ENCODE data around the gene ERG.

ERG gene

DNA sequence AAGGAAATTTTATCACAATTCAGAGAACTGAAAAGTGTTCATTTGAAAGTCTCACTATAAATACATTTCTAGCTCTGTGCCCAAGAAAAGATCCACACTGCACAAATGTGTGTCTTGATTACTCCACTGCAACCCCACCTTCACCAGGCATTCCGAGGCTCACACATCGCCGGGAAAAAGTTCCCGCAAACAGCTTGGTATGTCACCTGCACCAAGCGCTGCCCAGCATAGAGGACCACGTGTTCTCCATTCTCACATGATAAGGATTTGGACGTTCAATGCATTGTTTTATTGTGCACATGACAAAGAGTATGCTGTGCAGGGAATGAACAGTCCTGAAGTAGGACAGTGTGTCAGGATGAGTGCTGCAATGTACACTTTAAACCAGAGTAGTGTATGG lies 70.1 kb downstream of the ERG start:
- Histone ChIP-seq H3K36me3 (ENCODE audit: control insufficient read depth, insufficient read depth, low read length) (no peaks in the 10 kb centered on the region), H3K27me3 (ENCODE audit: control insufficient read depth, insufficient read depth, low read length, poor library complexity, severe bottlenecking) (no peaks in the 10 kb centered on the region), H3K4me1 (ENCODE audit: control insufficient read depth, insufficient read depth, low read length) (peaks cover 7% of the 10 kb centered on the region), H3K9me3 (ENCODE audit: control insufficient read depth, low read length) (no peaks in the 10 kb centered on the region), H3K27ac (ENCODE audit: insufficient read depth, low read depth, low read length, poor library complexity, severe bottlenecking) (no peak overlapping the region), H3K4me3 (ENCODE audit: insufficient read depth, low read depth, low read length) (no peak overlapping the region)
- 93 to 94% methylated on average over 7 of the region's 7 CpGs for WGBS, 2 experiments

DNA sequence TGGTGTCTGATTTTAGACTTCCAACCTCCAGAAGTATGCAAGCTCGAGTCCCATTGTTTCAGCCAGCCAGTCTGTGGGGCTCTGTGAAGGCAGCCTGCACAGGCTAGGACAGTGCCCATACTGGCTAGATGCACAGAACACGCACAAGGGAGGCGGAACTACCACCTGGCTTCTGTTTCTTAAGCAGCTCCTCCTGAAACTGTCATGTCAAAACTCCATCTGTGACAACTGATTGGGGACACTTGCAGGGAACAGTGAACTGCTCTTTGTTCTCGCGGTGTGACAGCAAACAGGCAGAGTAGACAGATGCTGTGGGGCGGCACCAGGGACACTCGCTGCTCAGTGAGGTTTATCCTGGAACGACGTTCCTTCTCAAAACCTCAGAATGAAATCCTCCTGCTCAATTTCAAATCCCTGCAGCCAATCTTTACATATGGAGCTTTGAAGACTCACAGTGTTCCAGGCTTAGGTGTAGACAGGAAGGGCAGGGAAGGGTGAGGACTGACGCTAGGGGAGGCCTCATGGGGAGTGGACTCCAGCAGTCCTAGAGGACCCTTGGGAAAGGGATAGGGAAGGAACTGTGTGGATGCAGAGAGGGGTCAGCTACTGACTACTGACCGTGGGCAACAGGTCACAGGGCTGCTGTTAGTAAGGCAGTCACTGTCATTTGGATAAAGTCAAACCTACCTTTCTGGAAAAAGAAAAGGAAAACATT lies 73.8 kb downstream of the ERG start:
- Histone ChIP-seq H3K4me1 (ENCODE audit: control insufficient read depth, insufficient read depth, low read length) (peaks cover 7% of the 10 kb centered on the region), H3K9me3 (ENCODE audit: control insufficient read depth, low read length) (no peaks in the 10 kb centered on the region), H3K27me3 (ENCODE audit: control insufficient read depth, insufficient read depth, low read length, poor library complexity, severe bottlenecking) (no peaks in the 10 kb centered on the region), H3K36me3 (ENCODE audit: control insufficient read depth, insufficient read depth, low read length) (no peaks in the 10 kb centered on the region), H3K27ac (ENCODE audit: insufficient read depth, low read depth, low read length, poor library complexity, severe bottlenecking) (no peak overlapping the region), H3K4me3 (ENCODE audit: insufficient read depth, low read depth, low read length) (no peak overlapping the region)
- 86 to 88% methylated on average over 11 of the region's 11 CpGs for WGBS, 2 experiments

DNA sequence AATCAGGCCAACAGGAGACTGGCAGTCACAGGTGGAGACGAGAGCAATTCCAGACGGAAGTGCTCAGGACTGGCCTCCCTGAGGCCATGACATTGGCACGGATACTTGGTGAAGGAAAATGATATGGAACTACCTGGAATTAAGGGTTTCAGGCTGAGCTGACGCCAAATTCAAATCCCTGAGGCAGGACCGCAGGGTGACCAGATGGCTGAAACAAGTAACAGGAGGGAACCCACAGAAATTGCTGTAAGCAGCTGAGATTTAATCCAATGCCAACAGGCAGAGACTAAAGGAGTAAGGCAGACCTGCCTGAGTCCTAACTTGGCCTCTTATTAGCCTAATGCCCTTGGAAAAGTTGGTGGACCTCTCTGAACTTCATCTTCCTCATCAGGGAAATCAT lies 76.2 kb downstream of the ERG start:
- Histone ChIP-seq H3K4me1 (ENCODE audit: control insufficient read depth, insufficient read depth, low read length) (peaks cover 7% of the 10 kb centered on the region), H3K36me3 (ENCODE audit: control insufficient read depth, insufficient read depth, low read length) (no peaks in the 10 kb centered on the region), H3K27ac (ENCODE audit: insufficient read depth, low read depth, low read length, poor library complexity, severe bottlenecking) (no peak overlapping the region), H3K9me3 (ENCODE audit: control insufficient read depth, low read length) (no peaks in the 10 kb centered on the region), H3K4me3 (ENCODE audit: insufficient read depth, low read depth, low read length) (no peak overlapping the region), H3K27me3 (ENCODE audit: control insufficient read depth, insufficient read depth, low read length, poor library complexity, severe bottlenecking) (no peaks in the 10 kb centered on the region)
- 75 to 76% methylated on average over 5 of the region's 5 CpGs for WGBS, 2 experiments

DNA sequence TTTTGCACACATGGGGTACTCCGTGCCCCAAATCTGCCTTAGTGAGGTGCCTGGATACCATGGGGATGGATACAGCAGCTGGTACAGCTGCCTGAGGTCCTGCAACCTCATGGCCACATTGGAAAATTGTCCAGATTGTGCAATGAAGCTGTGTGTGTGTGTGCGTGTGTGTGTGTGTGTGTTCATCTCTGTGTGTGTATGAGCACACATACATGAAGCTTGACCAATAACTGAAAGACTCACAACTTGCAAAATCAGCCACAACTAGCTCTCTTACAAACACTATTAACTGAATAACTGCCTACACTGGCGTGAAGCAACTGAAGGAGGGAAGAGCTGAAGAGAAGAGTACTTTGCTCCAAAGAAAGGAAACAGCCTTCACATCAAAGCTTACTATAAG lies 78.1 kb downstream of the ERG start:
- Histone ChIP-seq H3K4me3 (ENCODE audit: insufficient read depth, low read depth, low read length) (no peak overlapping the region), H3K9me3 (ENCODE audit: control insufficient read depth, low read length) (no peaks in the 10 kb centered on the region), H3K27me3 (ENCODE audit: control insufficient read depth, insufficient read depth, low read length, poor library complexity, severe bottlenecking) (no peaks in the 10 kb centered on the region), H3K4me1 (ENCODE audit: control insufficient read depth, insufficient read depth, low read length) (peaks cover 7% of the 10 kb centered on the region), H3K27ac (ENCODE audit: insufficient read depth, low read depth, low read length, poor library complexity, severe bottlenecking) (no peak overlapping the region), H3K36me3 (ENCODE audit: control insufficient read depth, insufficient read depth, low read length) (no peaks in the 10 kb centered on the region)
- WGBS, 2 experiments = 93 to 98% methylated on average over 2 to 3 of the region's 3 CpGs

DNA sequence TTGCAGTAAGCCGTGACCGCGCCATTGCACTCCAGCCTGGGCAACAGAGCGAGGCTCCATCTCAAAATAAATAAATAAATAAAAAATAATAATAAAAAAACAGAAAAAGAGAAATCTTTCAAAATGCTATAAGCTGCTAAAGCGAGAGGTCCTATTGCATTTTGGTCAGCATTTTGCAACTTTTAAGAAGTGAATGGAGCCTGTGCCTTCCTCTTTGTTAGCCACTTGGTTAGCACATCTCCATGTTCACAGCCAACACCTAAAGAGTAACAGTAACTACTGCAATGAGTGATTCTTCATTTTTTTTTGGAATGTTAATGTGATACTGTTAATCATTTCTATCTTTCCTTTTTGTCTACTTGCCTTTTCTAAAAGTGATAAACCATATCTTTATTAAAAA lies 80.6 kb downstream of the ERG start:
- H3K27me3 ChIP-seq (ENCODE audit: control insufficient read depth, insufficient read depth, low read length, poor library complexity, severe bottlenecking) = no peaks in the 10 kb centered on the region
- no peak overlapping the region for H3K27ac ChIP-seq (ENCODE audit: insufficient read depth, low read depth, low read length, poor library complexity, severe bottlenecking)
- no peaks in the 10 kb centered on the region for H3K4me1 ChIP-seq (ENCODE audit: control insufficient read depth, insufficient read depth, low read length)
- H3K36me3 ChIP-seq (ENCODE audit: control insufficient read depth, insufficient read depth, low read length) = no peaks in the 10 kb centered on the region
- 92 to 100% methylated on average over 2 to 5 of the region's 5 CpGs for WGBS, 2 experiments
- no peak overlapping the region for H3K4me3 ChIP-seq (ENCODE audit: insufficient read depth, low read depth, low read length)
- H3K9me3 ChIP-seq (ENCODE audit: control insufficient read depth, low read length) = no peaks in the 10 kb centered on the region

DNA sequence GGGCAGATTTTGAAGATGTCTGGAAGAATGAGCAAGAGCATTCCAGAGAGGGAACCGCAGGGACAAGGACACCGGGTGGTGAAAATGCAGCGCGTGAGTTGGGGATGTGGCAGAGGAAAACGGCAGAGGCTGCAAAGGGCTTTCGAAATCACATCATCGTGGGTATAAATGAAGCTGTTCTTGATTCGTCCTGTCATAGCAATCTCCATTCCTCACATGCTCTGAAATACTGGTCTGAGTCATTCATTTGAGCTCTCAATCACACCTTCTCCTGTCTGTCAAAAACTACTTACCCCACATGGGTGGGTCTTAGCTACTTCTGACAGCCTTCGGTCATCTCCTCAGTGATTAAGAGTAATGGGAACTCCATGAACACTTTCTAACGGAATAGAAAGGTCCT lies 81.5 kb downstream of the ERG start:
- no peak overlapping the region for H3K4me3 ChIP-seq (ENCODE audit: insufficient read depth, low read depth, low read length)
- no peaks in the 10 kb centered on the region for H3K27me3 ChIP-seq (ENCODE audit: control insufficient read depth, insufficient read depth, low read length, poor library complexity, severe bottlenecking)
- no peaks in the 10 kb centered on the region for H3K4me1 ChIP-seq (ENCODE audit: control insufficient read depth, insufficient read depth, low read length)
- H3K9me3 ChIP-seq (ENCODE audit: control insufficient read depth, low read length) = no peaks in the 10 kb centered on the region
- WGBS, 2 experiments = 83 to 86% methylated on average over 10 of the region's 10 CpGs
- H3K36me3 ChIP-seq (ENCODE audit: control insufficient read depth, insufficient read depth, low read length) = no peaks in the 10 kb centered on the region
- no peak overlapping the region for H3K27ac ChIP-seq (ENCODE audit: insufficient read depth, low read depth, low read length, poor library complexity, severe bottlenecking)

DNA sequence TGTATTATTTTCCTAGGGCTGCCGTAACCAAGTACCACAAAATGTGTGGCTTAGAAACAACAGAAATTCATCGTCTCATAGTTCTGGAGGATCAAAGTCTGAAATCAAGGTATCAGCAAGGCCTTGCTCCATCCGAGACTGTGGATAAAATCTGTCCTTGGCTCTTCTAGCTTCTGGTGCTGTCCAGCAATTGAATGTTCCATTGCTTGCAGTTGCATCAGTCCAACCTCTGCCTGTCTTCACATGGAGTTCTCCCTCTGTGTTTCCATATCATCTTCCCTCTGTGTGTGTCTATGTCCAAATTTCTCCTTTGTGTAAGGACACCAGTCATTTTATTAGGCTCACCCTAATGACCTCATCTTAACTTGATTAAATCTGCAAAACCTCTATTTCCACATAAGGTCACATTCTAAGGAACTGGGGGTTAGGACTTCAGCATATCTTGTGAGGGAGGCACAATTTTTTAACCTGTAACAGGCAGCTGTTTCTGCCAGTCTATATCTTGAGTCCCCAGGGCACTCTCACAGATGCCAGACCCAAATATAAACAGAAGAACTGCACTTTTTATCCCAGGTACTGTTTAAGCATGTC lies 84.2 kb downstream of the ERG start:
- WGBS, 2 experiments = 94 to 98% methylated on average over 3 of the region's 3 CpGs
- Histone ChIP-seq H3K9me3 (ENCODE audit: control insufficient read depth, low read length) (no peaks in the 10 kb centered on the region), H3K27ac (ENCODE audit: insufficient read depth, low read depth, low read length, poor library complexity, severe bottlenecking) (no peak overlapping the region), H3K4me1 (ENCODE audit: control insufficient read depth, insufficient read depth, low read length) (no peaks in the 10 kb centered on the region), H3K27me3 (ENCODE audit: control insufficient read depth, insufficient read depth, low read length, poor library complexity, severe bottlenecking) (no peaks in the 10 kb centered on the region), H3K36me3 (ENCODE audit: control insufficient read depth, insufficient read depth, low read length) (no peaks in the 10 kb centered on the region), H3K4me3 (ENCODE audit: insufficient read depth, low read depth, low read length) (no peak overlapping the region)

DNA sequence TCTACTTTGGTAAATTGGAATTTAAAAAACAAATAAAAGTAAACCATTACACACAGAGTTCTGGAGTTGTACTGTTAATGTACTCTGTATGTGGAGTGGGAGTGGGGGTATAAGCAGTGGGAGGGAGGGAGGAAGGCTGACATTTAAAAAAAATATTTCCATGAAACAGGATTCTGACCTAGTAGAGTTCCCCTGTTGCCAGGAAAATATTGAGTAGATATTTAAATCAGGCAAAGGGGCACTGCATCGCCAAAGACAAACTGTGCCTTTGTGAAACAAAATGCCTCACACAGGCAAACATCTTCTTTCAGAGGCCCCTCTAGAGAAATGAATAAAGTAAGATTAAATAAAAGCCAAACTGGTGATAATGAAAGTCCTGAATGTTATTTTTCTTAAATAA lies 87.8 kb downstream of the ERG start:
- Histone ChIP-seq H3K36me3 (ENCODE audit: control insufficient read depth, insufficient read depth, low read length) (no peaks in the 10 kb centered on the region), H3K27ac (ENCODE audit: insufficient read depth, low read depth, low read length, poor library complexity, severe bottlenecking) (no peak overlapping the region), H3K9me3 (ENCODE audit: control insufficient read depth, low read length) (no peaks in the 10 kb centered on the region), H3K4me3 (ENCODE audit: insufficient read depth, low read depth, low read length) (no peak overlapping the region), H3K27me3 (ENCODE audit: control insufficient read depth, insufficient read depth, low read length, poor library complexity, severe bottlenecking) (no peaks in the 10 kb centered on the region), H3K4me1 (ENCODE audit: control insufficient read depth, insufficient read depth, low read length) (no peaks in the 10 kb centered on the region)
- 0 to 42% methylated on average over 1 of the region's 1 CpG for WGBS, 2 experiments

DNA sequence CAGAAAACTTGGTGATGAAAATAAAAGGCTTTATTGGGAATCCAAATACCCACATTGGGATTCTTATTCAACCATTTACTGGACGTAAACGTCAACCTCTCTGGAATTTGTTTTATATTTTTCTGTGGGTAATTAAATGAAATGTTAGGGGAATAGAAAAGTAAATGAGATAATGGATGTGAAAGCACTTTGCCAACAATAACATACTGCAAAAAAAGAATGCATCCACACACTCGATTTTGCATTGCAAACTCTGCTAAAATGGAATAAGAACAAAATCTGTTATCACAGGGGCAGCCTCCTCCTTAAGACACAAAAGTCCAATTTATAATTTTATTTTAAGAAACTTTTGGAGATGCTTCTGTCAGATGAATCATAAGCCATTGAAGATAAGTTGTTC lies 88.4 kb downstream of the ERG start:
- no peaks in the 10 kb centered on the region for H3K36me3 ChIP-seq (ENCODE audit: control insufficient read depth, insufficient read depth, low read length)
- no peak overlapping the region for H3K4me3 ChIP-seq (ENCODE audit: insufficient read depth, low read depth, low read length)
- 88 to 95% methylated on average over 1 to 3 of the region's 3 CpGs for WGBS, 2 experiments
- H3K4me1 ChIP-seq (ENCODE audit: control insufficient read depth, insufficient read depth, low read length) = no peaks in the 10 kb centered on the region
- H3K9me3 ChIP-seq (ENCODE audit: control insufficient read depth, low read length) = no peaks in the 10 kb centered on the region
- no peaks in the 10 kb centered on the region for H3K27me3 ChIP-seq (ENCODE audit: control insufficient read depth, insufficient read depth, low read length, poor library complexity, severe bottlenecking)
- no peak overlapping the region for H3K27ac ChIP-seq (ENCODE audit: insufficient read depth, low read depth, low read length, poor library complexity, severe bottlenecking)

DNA sequence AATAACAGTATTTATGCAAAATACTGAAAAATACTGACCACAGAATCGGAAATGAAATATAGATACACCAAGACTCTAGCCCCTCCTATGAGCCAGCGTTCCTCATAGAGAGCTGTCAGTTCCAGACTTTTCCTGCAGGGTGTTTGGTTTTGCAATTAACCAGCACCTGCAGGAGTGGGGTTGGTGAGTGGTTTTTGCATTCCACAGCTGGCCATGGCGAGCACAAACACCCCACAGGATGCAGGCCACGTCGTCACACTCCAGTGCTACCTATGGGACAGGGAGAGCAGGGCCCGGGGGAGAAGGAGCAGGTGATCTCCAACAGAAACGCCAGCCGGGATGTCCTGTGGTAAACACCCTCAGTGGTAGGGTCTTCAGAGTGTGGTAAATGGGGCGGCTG lies 94.1 kb downstream of the ERG start:
- Histone ChIP-seq H3K4me3 (ENCODE audit: insufficient read depth, low read depth, low read length) (no peak overlapping the region), H3K27me3 (ENCODE audit: control insufficient read depth, insufficient read depth, low read length, poor library complexity, severe bottlenecking) (no peaks in the 10 kb centered on the region), H3K27ac (ENCODE audit: insufficient read depth, low read depth, low read length, poor library complexity, severe bottlenecking) (no peak overlapping the region), H3K36me3 (ENCODE audit: control insufficient read depth, insufficient read depth, low read length) (no peaks in the 10 kb centered on the region), H3K9me3 (ENCODE audit: control insufficient read depth, low read length) (no peaks in the 10 kb centered on the region), H3K4me1 (ENCODE audit: control insufficient read depth, insufficient read depth, low read length) (peaks cover 6% of the 10 kb centered on the region)
- 93 to 94% methylated on average over 9 of the region's 9 CpGs for WGBS, 2 experiments
